SK-N-SH treated with all-trans-retinoic acid at 6 μM for 48 hours (cell line): ENCODE data around the gene IL9.

Source experiments
- ARNTL ChIP-seq: fragments of 450-650 bp; formaldehyde crosslinking; IDR thresholded peaks from 2 replicates; pipeline ENCODE4 v1.5.0; 2020; ENCODE audit warnings: low read depth, mild to moderate bottlenecking, moderate library complexity, borderline replicate concordance
- CREB5 ChIP-seq: fragments of 250-450 bp; sonication (Bioruptor Pico); IDR thresholded peaks from 2 replicates; pipeline ENCODE4 v1.5.1; 2020; ENCODE audit warnings: low read depth, mild to moderate bottlenecking, moderate library complexity
- PPARA ChIP-seq: fragments of 250-450 bp; sonication (Bioruptor Pico); IDR thresholded peaks from 2 replicates; pipeline ENCODE4 v1.5.0; 2020; ENCODE audit warnings: mild to moderate bottlenecking, borderline replicate concordance
- RARB ChIP-seq: fragments of 250-450 bp; sonication (Bioruptor Pico); IDR thresholded peaks from 2 replicates; pipeline ENCODE4 v1.8.0; 2021; ENCODE audit warnings: mild to moderate bottlenecking, moderate library complexity
- ZNF8 ChIP-seq: fragments of 450-650 bp; formaldehyde crosslinking; IDR thresholded peaks from 2 replicates; pipeline ENCODE4 v1.5.0; 2020; ENCODE audit warnings: mild to moderate bottlenecking, moderate library complexity
- TF ChIP-seq, protein P1 (sequence below): fragments of 250-450 bp; sonication (Bioruptor Pico); IDR thresholded peaks from 2 replicates; pipeline ENCODE4 v1.8.0; 2020; ENCODE audit warnings: mild to moderate bottlenecking, moderate library complexity, borderline replicate concordance

- no peak for TF ChIP-seq ARNTL (CRISPR knock-in tag)
- TF ChIP-seq RARB (CRISPR knock-in tag) = no peak
- TF ChIP-seq, protein P1, sequence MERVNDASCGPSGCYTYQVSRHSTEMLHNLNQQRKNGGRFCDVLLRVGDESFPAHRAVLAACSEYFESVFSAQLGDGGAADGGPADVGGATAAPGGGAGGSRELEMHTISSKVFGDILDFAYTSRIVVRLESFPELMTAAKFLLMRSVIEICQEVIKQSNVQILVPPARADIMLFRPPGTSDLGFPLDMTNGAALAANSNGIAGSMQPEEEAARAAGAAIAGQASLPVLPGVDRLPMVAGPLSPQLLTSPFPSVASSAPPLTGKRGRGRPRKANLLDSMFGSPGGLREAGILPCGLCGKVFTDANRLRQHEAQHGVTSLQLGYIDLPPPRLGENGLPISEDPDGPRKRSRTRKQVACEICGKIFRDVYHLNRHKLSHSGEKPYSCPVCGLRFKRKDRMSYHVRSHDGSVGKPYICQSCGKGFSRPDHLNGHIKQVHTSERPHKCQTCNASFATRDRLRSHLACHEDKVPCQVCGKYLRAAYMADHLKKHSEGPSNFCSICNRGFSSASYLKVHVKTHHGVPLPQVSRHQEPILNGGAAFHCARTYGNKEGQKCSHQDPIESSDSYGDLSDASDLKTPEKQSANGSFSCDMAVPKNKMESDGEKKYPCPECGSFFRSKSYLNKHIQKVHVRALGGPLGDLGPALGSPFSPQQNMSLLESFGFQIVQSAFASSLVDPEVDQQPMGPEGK (CRISPR knock-in tag) = no peak
- TF ChIP-seq ZNF8 (CRISPR knock-in tag) = no peak
- no peak for TF ChIP-seq CREB5
- TF ChIP-seq PPARA = no peak
These were observed 12.6 kb downstream of the IL9 start for GRCh38 chr5:135883026-135883425.
